Right lobe of liver (tissue), 6 donors: ENCODE data around the gene ASAP3. TPM values are rescaled to one million over a fixed set of nuclear protein-coding genes. Genes with fewer than 3 reads are reported as not detected.

Source experiments
- ATAC-seq, 4 donors: fragments of 200-7000 bp; cut with Tn5 transposase; one replicate each; pipeline ENCODE4 v1.9.1; 2020; ENCODE audit warnings: mild to moderate bottlenecking in 4 of 4, moderate library complexity in 4 of 4
- DNase-seq, 3 donors: peaks; one replicate each; pipeline ENCODE4 v3.0.0-alpha.2; 2020
- H3K27ac ChIP-seq, 3 donors: fragments of 200-600 bp; one replicate each; pipeline ENCODE4 v1.8.0; 2022
- H3K27me3 ChIP-seq, 2 donors: fragments of 200-600 bp; one replicate each; pipeline ENCODE4 v1.8.0; 2022
- H3K36me3 ChIP-seq, 4 donors: fragments of 200-600 bp; sonication (generic) in 1 of 4; one replicate each; pipeline versions ENCODE4 v1.5.1 to v1.8.0; 2017 to 2022; ENCODE audit warnings: control low read depth in 1 of 4
- H3K4me1 ChIP-seq, 4 donors: fragments of 200-600 bp; sonication (generic) in 1 of 4; one replicate each; pipeline versions ENCODE4 v1.5.1 to v1.8.0; 2017 to 2022; ENCODE audit warnings: control low read depth in 1 of 4
- H3K4me3 ChIP-seq, 3 donors: fragments of 200-600 bp; one replicate each; pipeline ENCODE4 v1.8.0; 2022
- H3K9me3 ChIP-seq, 4 donors: fragments of 200-600 bp; sonication (generic) in 1 of 4; one replicate each; pipeline versions ENCODE4 v1.5.1 to v1.8.0; 2017 to 2022; ENCODE audit warnings: control low read depth in 1 of 4
- POLR2A ChIP-seq: fragments of 450-650 bp; IDR thresholded peaks from one replicate; pipeline ENCODE4 v1.6.1; 2017; ENCODE audit warnings: antibody characterized with exemption, mild to moderate bottlenecking
- WGBS: methylation state at CpG from one replicate; pipeline ENCODE4 v1.1.6; 2018; ENCODE audit warnings: low coverage, low lambda C conversion rate; ENCODE audit not compliant: insufficient coverage; ENCODE audit errors: missing lambda C conversion rate; 5-methylcytosine and 5-hydroxymethylcytosine counted together
- intact Hi-C, 2 donors: fragments of 100-400 bp; cut with DNase I; formaldehyde crosslinking; loops; one replicate each; pipeline versions ENCODE4 v1.11.2 to v1.14.1; 2022
- total RNA-seq, 6 experiments: library from RNA; depleted of rRNA in 2 of 6; stranded (reverse); fragments of >200 nt in 2 of 6; fragmentation: NEBNext Ultra II Directional in 3 of 6; extraction: Animal tissue kit (Norgen Biotek cat#: 25700) in 3 of 6; gene quantifications; one replicate each; pipeline versions ENCODE4 v1.1.0 to v1.2.4, GENCODE V29; 2016 to 2023
- TF ChIP-seq, protein P1 (sequence below), 4 donors: fragments of 200-600 bp in 3 of 4; fragments of 450-650 bp in 1 of 4; IDR thresholded peaks; one replicate each; pipeline versions ENCODE4 v1.5.1 to v1.8.0; 2016 to 2022; ENCODE audit warnings: antibody characterized with exemption in 4 of 4, mild to moderate bottlenecking in 2 of 4
- donor health status: DM: no; HTN: yes; CAD: no.
- donor health status: DM: no; HTN: no; CAD: no.
- donor health status: DM: no; HTN: no; CAD: no.
- donor health status: DM: no; HTN: yes; CAD: no.
- donor health status: DM: no; HTN: yes; CAD: no.

Gene ASAP3
- total RNA-seq, 6 experiments from 2014 or later: 12.3 to 22.1 (median 16.6) TPM

GRCh38 chr1:23524716-23525401, 40.9 kb upstream of the ASAP3 start:
- Histone ChIP-seq H3K27me3 (no peaks in the 10 kb centered on the region), H3K27ac (no peak overlapping the region), H3K4me1 (no peaks in the 10 kb centered on the region), H3K4me3 (no peak overlapping the region), H3K36me3 (no peaks in the 10 kb centered on the region), H3K9me3 (no peaks in the 10 kb centered on the region)
- TF ChIP-seq, protein P1, sequence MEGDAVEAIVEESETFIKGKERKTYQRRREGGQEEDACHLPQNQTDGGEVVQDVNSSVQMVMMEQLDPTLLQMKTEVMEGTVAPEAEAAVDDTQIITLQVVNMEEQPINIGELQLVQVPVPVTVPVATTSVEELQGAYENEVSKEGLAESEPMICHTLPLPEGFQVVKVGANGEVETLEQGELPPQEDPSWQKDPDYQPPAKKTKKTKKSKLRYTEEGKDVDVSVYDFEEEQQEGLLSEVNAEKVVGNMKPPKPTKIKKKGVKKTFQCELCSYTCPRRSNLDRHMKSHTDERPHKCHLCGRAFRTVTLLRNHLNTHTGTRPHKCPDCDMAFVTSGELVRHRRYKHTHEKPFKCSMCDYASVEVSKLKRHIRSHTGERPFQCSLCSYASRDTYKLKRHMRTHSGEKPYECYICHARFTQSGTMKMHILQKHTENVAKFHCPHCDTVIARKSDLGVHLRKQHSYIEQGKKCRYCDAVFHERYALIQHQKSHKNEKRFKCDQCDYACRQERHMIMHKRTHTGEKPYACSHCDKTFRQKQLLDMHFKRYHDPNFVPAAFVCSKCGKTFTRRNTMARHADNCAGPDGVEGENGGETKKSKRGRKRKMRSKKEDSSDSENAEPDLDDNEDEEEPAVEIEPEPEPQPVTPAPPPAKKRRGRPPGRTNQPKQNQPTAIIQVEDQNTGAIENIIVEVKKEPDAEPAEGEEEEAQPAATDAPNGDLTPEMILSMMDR (IDR thresholded peaks at IDR 0.05): no peak
- TF ChIP-seq POLR2A: no peak
- DNase-seq (peak; percentile 55 to 57 (median 55)), ATAC-seq (peak in 1 of 4 donors; percentile 18)
- WGBS: 33% methylated on average over 5 of the region's 9 CpGs
- intact Hi-C loops: no loop called here

- WGBS: 83% methylated on average over 1 of the region's 3 CpGs
- no peak for ATAC-seq
- peak in 1 of 3 donors; percentile 24 for DNase-seq
- no peak overlapping the region for H3K4me3 ChIP-seq
- H3K27ac ChIP-seq: no peak overlapping the region
- H3K9me3 ChIP-seq: no peaks in the 10 kb centered on the region
- intact Hi-C loops: no loop called here
- H3K4me1 ChIP-seq: no peaks in the 10 kb centered on the region
- H3K27me3 ChIP-seq: no peaks in the 10 kb centered on the region
- H3K36me3 ChIP-seq: no peaks in the 10 kb centered on the region
- no peak for TF ChIP-seq POLR2A
- TF ChIP-seq, protein P1 (IDR thresholded peaks at IDR 0.05): no peak
Observed at GRCh38 chr1:23524163-23524562, 40.2 kb upstream of the ASAP3 start.

DNA sequence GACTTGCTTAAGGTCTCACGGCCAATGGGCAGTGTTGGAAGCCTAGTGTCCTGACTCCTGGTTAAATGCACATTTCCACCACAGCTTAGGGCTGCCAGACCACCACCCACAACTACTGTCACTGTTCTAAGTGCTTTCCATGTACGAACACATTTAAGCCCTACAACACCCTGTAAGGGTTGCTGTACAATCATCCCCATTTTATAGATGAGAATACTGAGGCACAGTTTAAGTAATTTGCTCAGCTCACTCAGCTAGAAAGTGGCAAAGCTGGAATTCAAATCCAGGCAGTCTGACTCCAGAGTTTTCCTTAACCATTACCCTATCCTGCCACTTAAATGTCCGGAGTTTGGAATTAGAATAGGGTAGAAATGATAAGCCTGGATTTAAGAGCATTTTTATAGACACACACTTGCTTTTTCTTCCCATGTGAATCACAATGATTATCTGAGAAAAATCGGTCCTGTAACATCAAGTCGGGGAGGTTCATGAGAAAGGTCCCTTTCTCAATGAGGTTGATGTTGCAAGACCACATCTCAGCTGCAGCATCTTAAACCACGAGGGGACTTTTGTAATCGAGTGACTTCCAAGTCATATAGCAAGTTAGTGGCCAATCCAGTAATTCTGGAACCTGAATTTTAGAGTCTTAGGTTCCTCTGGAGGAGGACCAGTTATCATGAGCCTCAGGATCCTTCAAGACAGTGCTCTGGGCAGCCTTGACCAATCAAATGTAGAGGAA, 38.4 kb upstream of the ASAP3 start:
- Histone ChIP-seq H3K9me3 (no peaks in the 10 kb centered on the region), H3K36me3 (no peaks in the 10 kb centered on the region), H3K27me3 (no peaks in the 10 kb centered on the region), H3K27ac (no peak overlapping the region), H3K4me1 (no peaks in the 10 kb centered on the region), H3K4me3 (no peak overlapping the region)
- WGBS: 72% methylated on average over 6 of the region's 7 CpGs
- DNase-seq (no peak), ATAC-seq (no peak)
- TF ChIP-seq POLR2A: no peak
- TF ChIP-seq, protein P1 (IDR thresholded peaks at IDR 0.05): no peak
- intact Hi-C loops: no loop called here

DNA sequence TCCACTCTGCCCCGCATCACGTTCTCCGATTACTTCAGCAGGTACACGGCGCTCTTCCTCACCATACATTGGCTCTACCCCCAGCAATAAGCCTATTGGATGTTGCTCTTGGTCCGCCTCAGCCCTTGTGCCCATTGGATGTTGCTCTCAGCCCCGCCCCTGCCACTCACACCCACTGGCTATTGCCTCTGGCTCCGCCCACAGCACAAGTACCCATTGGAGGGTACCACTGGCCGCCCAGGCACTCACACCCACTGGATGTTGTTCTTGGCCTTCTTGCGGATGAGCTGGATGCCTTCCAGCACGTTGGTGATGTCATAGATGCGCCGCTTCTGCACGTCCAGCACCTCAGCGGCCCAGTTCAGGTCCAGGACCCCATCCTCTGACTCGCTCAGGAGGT, 37.6 kb upstream of the ASAP3 start:
- Histone ChIP-seq H3K4me3 (no peak overlapping the region), H3K36me3 (no peaks in the 10 kb centered on the region), H3K27me3 (no peaks in the 10 kb centered on the region), H3K9me3 (no peaks in the 10 kb centered on the region), H3K27ac (no peak overlapping the region), H3K4me1 (no peaks in the 10 kb centered on the region)
- no peak for DNase-seq
- intact Hi-C loops: no loop called here
- WGBS: 94% methylated on average over 13 of the region's 16 CpGs
- ATAC-seq: no peak
- TF ChIP-seq POLR2A: no peak
- TF ChIP-seq, protein P1 (IDR thresholded peaks at IDR 0.05): no peak
